Keratinocyte (primary cell): ENCODE measurements around the gene CBLN3.

ENCODE experiments used
- EZH2 ChIP-seq: IDR thresholded peaks from one replicate; pipeline ENCODE4 v1.6.1; 2012; ENCODE audit warnings: inconsistent platforms, mild to moderate bottlenecking, low read length, moderate library complexity
- TF ChIP-seq, protein P1 (sequence below), 3 experiments: IDR thresholded peaks in 1 of 3; conservative IDR thresholded peaks in 1 of 3; optimal IDR thresholded peaks in 1 of 3; 2 replicates in 2 of 3; 3 replicates in 1 of 3; pipeline versions ENCODE3 to v1.5.1; 2011; ENCODE audit warnings: low read length in 3 of 3, mild to moderate bottlenecking in 3 of 3, moderate library complexity in 2 of 3, control low read depth in 1 of 3, inconsistent platforms in 1 of 3; ENCODE audit not compliant: insufficient read depth in 2 of 3; ENCODE audit errors: extremely low read depth in 1 of 3

DNA sequence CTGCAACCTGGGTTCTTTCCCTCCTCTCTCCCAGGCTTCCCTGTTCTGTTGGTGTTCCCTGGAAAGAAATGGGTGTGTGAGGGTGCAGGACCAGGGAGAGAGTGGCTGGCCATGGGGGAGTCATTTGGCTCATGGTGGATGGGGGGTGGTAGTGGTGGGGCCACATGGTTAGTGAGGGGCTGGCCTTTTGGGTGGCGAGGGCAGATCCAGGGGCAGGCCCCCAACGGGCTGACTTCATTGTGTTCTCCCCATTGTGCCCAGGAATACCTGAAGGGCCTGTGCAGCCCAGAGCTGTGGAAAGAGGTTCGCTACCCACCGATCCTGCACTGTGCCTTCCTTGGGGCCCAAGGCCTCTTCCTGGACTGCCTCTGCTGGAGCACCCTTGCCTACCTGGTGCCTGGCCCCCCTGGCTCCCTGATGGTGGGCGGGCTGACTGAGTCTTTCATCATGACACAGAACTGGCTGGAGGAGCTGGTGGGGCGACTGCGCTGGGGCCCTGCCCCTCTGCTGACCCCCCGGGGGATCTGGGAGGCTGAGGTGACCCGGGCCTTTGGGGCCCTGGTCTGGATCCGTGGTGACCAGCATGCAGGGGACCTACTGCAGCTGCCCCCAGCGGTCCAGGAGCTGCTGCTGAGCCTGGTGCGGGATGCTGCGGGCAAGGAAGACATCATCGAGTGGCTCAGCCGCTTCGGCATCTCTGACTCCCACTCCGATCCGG, 21.7 kb downstream of the CBLN3 start:
- TF ChIP-seq, protein P1, sequence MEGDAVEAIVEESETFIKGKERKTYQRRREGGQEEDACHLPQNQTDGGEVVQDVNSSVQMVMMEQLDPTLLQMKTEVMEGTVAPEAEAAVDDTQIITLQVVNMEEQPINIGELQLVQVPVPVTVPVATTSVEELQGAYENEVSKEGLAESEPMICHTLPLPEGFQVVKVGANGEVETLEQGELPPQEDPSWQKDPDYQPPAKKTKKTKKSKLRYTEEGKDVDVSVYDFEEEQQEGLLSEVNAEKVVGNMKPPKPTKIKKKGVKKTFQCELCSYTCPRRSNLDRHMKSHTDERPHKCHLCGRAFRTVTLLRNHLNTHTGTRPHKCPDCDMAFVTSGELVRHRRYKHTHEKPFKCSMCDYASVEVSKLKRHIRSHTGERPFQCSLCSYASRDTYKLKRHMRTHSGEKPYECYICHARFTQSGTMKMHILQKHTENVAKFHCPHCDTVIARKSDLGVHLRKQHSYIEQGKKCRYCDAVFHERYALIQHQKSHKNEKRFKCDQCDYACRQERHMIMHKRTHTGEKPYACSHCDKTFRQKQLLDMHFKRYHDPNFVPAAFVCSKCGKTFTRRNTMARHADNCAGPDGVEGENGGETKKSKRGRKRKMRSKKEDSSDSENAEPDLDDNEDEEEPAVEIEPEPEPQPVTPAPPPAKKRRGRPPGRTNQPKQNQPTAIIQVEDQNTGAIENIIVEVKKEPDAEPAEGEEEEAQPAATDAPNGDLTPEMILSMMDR (optimal IDR thresholded peaks at IDR 0.05 in 1 of 3, IDR thresholded peaks at IDR 0.05 in 1 of 3, conservative IDR thresholded peaks at IDR 0.05 in 1 of 3; ENCODE audit: extremely low read depth in 1 of 3, insufficient read depth in 2 of 3, low read length in 3 of 3), result no peak
- TF ChIP-seq EZH2, result no peak
